KMS-11 (cell line): Measurements from ENCODE around the gene SLC25A42.

Experiments used
- H2AFZ ChIP-seq: fragments of 200-600 bp; sonication (generic); 2 replicates; pipeline ENCODE4 v1.6.1; 2016; ENCODE audit warnings: antibody characterized with exemption, mixed run types, low read depth
- H3K27ac ChIP-seq: fragments of 200-600 bp; sonication (generic); 2 replicates; pipeline ENCODE4 v1.6.1; 2016; ENCODE audit warnings: mild to moderate bottlenecking, mixed run types
- H3K27me3 ChIP-seq: fragments of 200-600 bp; sonication (generic); 2 replicates; pipeline ENCODE4 v1.6.1; 2017; ENCODE audit warnings: mild to moderate bottlenecking, low read depth, mixed run types, moderate library complexity; ENCODE audit not compliant: insufficient read depth
- H3K36me3 ChIP-seq: fragments of 200-600 bp; sonication (generic); 2 replicates; pipeline ENCODE4 v1.6.1; 2017; ENCODE audit warnings: mild to moderate bottlenecking, mixed run types; ENCODE audit not compliant: insufficient read depth
- H3K4me1 ChIP-seq: fragments of 200-600 bp; sonication (generic); 2 replicates; pipeline ENCODE4 v1.6.1; 2016; ENCODE audit warnings: mild to moderate bottlenecking, low read depth, mixed run types; ENCODE audit not compliant: poor library complexity, severe bottlenecking
- H3K4me2 ChIP-seq: fragments of 200-600 bp; sonication (generic); 2 replicates; pipeline ENCODE4 v1.7.0; 2016; ENCODE audit warnings: mild to moderate bottlenecking, mixed run types
- H3K4me3 ChIP-seq: fragments of 200-600 bp; sonication (generic); IDR thresholded peaks from 2 replicates; pipeline ENCODE4 v1.6.1; 2017; ENCODE audit warnings: low read depth, low read length, mixed read lengths; ENCODE audit not compliant: insufficient read depth
- H3K79me2 ChIP-seq: fragments of 200-600 bp; sonication (generic); 2 replicates; pipeline ENCODE4 v1.6.1; 2016; ENCODE audit warnings: low read depth, mixed run types; ENCODE audit not compliant: insufficient read depth
- H3K9ac ChIP-seq: fragments of 200-600 bp; sonication (generic); 2 replicates; pipeline ENCODE4 v1.6.1; 2016; ENCODE audit warnings: mild to moderate bottlenecking, mixed run types
- H4K20me1 ChIP-seq: fragments of 200-600 bp; sonication (generic); 2 replicates; pipeline ENCODE4 v1.6.1; 2016; ENCODE audit warnings: mild to moderate bottlenecking, mixed run types; ENCODE audit not compliant: insufficient read depth
- CTCF ChIP-seq: fragments of 200-600 bp; sonication (generic); conservative IDR thresholded peaks from 2 replicates; pipeline ENCODE4 v1.6.1; 2017; ENCODE audit warnings: low read depth, mild to moderate bottlenecking, antibody characterized with exemption, low read length, moderate library complexity, mixed read lengths

Gene SLC25A42

GRCh38 chr19:19076476-19076875, 12.7 kb downstream of the SLC25A42 start:
- H3K36me3 ChIP-seq = no peaks in the 10 kb centered on the region
- H3K27ac ChIP-seq = no peak overlapping the region
- no peaks in the 10 kb centered on the region for H4K20me1 ChIP-seq
- no peaks in the 10 kb centered on the region for H3K79me2 ChIP-seq
- H3K27me3 ChIP-seq = no peaks in the 10 kb centered on the region
- H3K4me3 ChIP-seq = no peak overlapping the region
- no peak overlapping the region for H2AFZ ChIP-seq
- TF ChIP-seq CTCF = no peak
- no peaks in the 10 kb centered on the region for H3K4me1 ChIP-seq
- H3K4me2 ChIP-seq = no peak overlapping the region
- H3K9ac ChIP-seq = no peak overlapping the region

- no peak overlapping the region for H3K4me2 ChIP-seq
- no peak overlapping the region for H2AFZ ChIP-seq
- no peaks in the 10 kb centered on the region for H3K27me3 ChIP-seq
- H3K27ac ChIP-seq = no peak overlapping the region
- H3K4me3 ChIP-seq = no peak overlapping the region
- H3K9ac ChIP-seq = no peak overlapping the region
- no peaks in the 10 kb centered on the region for H3K4me1 ChIP-seq
- H3K36me3 ChIP-seq = no peaks in the 10 kb centered on the region
- TF ChIP-seq CTCF = no peak
- H4K20me1 ChIP-seq = no peaks in the 10 kb centered on the region
- no peaks in the 10 kb centered on the region for H3K79me2 ChIP-seq
Observed at GRCh38 chr19:19077103-19077502, 13.3 kb downstream of the SLC25A42 start.

- Histone ChIP-seq H3K4me3 (no peak overlapping the region), H4K20me1 (no peaks in the 10 kb centered on the region), H3K79me2 (no peaks in the 10 kb centered on the region), H2AFZ (no peak overlapping the region), H3K9ac (no peak overlapping the region), H3K27ac (no peak overlapping the region), H3K36me3 (no peaks in the 10 kb centered on the region), H3K4me1 (no peaks in the 10 kb centered on the region), H3K4me2 (no peak overlapping the region), H3K27me3 (no peaks in the 10 kb centered on the region)
- no peak for TF ChIP-seq CTCF
Observed at GRCh38 chr19:19078801-19079200, 15.0 kb downstream of the SLC25A42 start.

- H3K36me3 ChIP-seq = no peaks in the 10 kb centered on the region
- H3K4me2 ChIP-seq = no peak overlapping the region
- no peak for TF ChIP-seq CTCF
- H2AFZ ChIP-seq = no peak overlapping the region
- no peak overlapping the region for H3K4me3 ChIP-seq
- H4K20me1 ChIP-seq = no peaks in the 10 kb centered on the region
- no peak overlapping the region for H3K27ac ChIP-seq
- no peaks in the 10 kb centered on the region for H3K4me1 ChIP-seq
- no peaks in the 10 kb centered on the region for H3K27me3 ChIP-seq
- H3K9ac ChIP-seq = no peak overlapping the region
- no peaks in the 10 kb centered on the region for H3K79me2 ChIP-seq
Observed at GRCh38 chr19:19079571-19079970, 15.8 kb downstream of the SLC25A42 start.
